GM12892 (cell line): ENCODE results near the gene IFRD2.

Source experiments
- DNase-seq: peaks from one replicate; pipeline ENCODE4 v3.0.0; 2011; ENCODE audit not compliant: insufficient read length
- FAIRE-seq: peaks from 2 replicates; lab custom pipeline; 2011; peaks lifted over from hg19 to GRCh38; lab: Jason Lieb, UNC
- POLR2A ChIP-seq: IDR thresholded peaks from 2 replicates; pipeline ENCODE4 v1.6.1; 2011; ENCODE audit warnings: low read depth, low read length, control low read depth
- POLR2AphosphoS5 ChIP-seq: IDR thresholded peaks from 2 replicates; pipeline ENCODE4 v1.6.1; 2011; ENCODE audit warnings: low read depth, low read length, control low read depth
- TAF1 ChIP-seq: IDR thresholded peaks from 2 replicates; pipeline ENCODE4 v1.6.1; 2011; ENCODE audit warnings: low read depth, mild to moderate bottlenecking, control low read depth, low read length, borderline replicate concordance

IFRD2 gene

GRCh38 chr3:50242851-50243542 is 49.2 kb downstream of the IFRD2 start:
- no peak for TF ChIP-seq POLR2A
- TF ChIP-seq POLR2AphosphoS5, result no peak; the same call in 1 of the 2 replicates
- TF ChIP-seq TAF1, result no peak
- FAIRE-seq (peak; percentile 50), DNase-seq (no peak)

GRCh38 chr3:50242381-50242770 is 49.9 kb downstream of the IFRD2 start:
- TF ChIP-seq POLR2A (no peak), TAF1 (no peak), POLR2AphosphoS5 (no peak)
- DNase-seq (no peak), FAIRE-seq (peak; percentile 66)

- no peak for DNase-seq
- FAIRE-seq, result peak; percentile 58
- TF ChIP-seq TAF1, result no peak
These were observed 50.4 kb downstream of the IFRD2 start for GRCh38 chr3:50241713-50242380.

- FAIRE-seq (no peak), DNase-seq (no peak)
- no peak for TF ChIP-seq TAF1
- TF ChIP-seq POLR2A, result no peak
- TF ChIP-seq POLR2AphosphoS5, result no peak
These were observed 51.1 kb downstream of the IFRD2 start for GRCh38 chr3:50241163-50241562.

- FAIRE-seq, result no peak
- no peak for DNase-seq
- no peak for TF ChIP-seq TAF1
These were observed 52.6 kb downstream of the IFRD2 start for GRCh38 chr3:50239649-50240048.

GRCh38 chr3:50238549-50239026 is 53.6 kb downstream of the IFRD2 start:
- TF ChIP-seq TAF1, result no peak
- FAIRE-seq, result peak; percentile 40
- DNase-seq, result no peak

- TF ChIP-seq TAF1, result peak; percentile 81
- TF ChIP-seq POLR2A, result peak; percentile 81
- peak; percentile 77; the same call in 1 of the 2 replicates for TF ChIP-seq POLR2AphosphoS5
- DNase-seq (peak; percentile 93), FAIRE-seq (peak; percentile 97)
These were observed 54.3 kb downstream of the IFRD2 start for GRCh38 chr3:50237754-50238548.
